ENCODE results near the gene MIR17HG. TPM values are rescaled to one million over a fixed set of nuclear protein-coding genes. Genes with fewer than 3 reads are reported as not detected.

Gene MIR17HG
- total RNA-seq (1 to 10 TPM; 4.3 to 7.9 (median 5.3) TPM), polyA plus RNA-seq (1 to 10 TPM in 1 of 2 donors, under 1 TPM in 1; 0.82 to 1.1 TPM)
- long read RNA-seq, donor 1 = 0 reads
- long read RNA-seq, donor 2, partial matches to known transcripts = 0 of 1 reads
- long read RNA-seq, donor 2, other reads (novel, unspliced or antisense) = 0 of 1 reads
- long read RNA-seq, donor 3 = 0 reads

DNA sequence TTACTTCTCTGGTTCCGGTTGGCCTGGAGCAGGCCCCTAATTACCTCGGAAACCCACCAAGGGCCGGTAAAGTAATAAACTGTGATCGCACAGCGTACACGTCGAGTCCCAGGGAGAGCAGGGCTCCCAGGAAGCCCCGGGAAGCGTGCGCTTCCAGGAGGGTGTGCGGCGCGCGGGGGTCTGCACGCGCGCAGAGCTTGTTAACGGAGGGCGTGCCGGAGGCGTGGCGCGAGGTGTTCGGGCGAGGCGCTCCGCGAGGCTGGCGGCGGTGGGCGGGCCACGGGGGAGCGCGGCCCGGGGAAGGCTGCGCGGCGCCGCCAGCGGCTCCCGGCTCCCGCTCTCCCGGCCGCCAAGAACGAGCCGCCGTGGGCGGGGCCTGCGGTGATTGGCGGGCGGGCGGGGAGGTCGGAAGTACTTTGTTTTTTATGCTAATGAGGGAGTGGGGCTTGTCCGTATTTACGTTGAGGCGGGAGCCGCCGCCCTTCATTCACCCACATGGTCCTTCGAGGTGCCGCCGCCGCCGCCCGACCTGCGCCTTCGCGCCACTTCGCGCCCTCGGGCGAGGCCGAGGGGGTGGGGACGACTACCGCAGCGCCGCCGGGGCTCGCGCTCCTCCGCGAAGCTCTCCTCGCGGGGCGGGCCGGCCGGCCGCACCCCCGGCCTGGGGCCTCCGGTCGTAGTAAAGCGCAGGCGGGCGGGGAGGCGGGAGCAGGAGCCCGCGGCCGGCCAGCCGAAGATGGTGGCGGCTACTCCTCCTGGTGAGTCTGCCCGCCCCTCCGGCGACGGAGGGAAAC, at the start of gene MIR17HG:
TSS of gene MIR17HG (plus strand) at position 486 of the 794 bp plus-strand sequence.
- Histone ChIP-seq H3K4me3 (peak within 1 kb of the TSS; percentile 74), H3K36me3 (no peaks in the 10 kb centered on the region), H3K27me3 (no peaks in the 10 kb centered on the region), H3K9me3 (no peaks in the 10 kb centered on the region), H3K4me1 (ENCODE audit: insufficient read depth) (peaks cover 2% of the 10 kb centered on the region), H3K27ac (peak within 1 kb of the TSS; percentile 95 to 98)
- intact Hi-C loops (cut with DNase I) = no loop called here
- no peak for TF ChIP-seq EP300 (IDR thresholded peaks at IDR 0.05)
- peak; percentile 81 for TF ChIP-seq POLR2A (IDR thresholded peaks at IDR 0.05)
- peak; percentile 81 to 91 (median 89) for DNase-seq
- WGBS, 3 donors = 0 to 1% (median 1%) methylated on average over 60 to 103 of the region's 103 CpGs

DNA sequence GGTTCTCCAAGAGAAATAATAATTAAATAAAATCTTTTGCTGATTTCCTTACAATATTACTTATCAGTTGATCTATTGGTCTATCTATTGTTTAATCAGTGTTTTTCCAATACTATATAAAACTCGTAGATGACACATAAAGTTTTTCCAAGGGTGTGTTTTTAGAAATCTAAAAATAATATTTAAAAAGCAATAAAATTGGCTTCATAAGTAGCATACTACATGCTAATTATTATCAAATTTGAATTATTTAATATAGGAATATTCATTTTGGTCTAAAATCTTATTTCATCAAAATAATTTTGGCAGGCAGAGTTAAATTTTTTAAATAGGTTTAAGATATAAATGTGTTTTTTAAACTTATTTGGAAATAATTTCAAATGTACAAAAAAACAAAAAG, 49.4 kb upstream of the MIR17HG start:
- Histone ChIP-seq H3K36me3 (no peaks in the 10 kb centered on the region), H3K9me3 (no peaks in the 10 kb centered on the region), H3K27ac (no peak overlapping the region), H3K27me3 (no peaks in the 10 kb centered on the region), H3K4me1 (ENCODE audit: insufficient read depth) (no peaks in the 10 kb centered on the region), H3K4me3 (no peak overlapping the region)
- no peak for TF ChIP-seq POLR2A (IDR thresholded peaks at IDR 0.05)
- TF ChIP-seq, protein P1, sequence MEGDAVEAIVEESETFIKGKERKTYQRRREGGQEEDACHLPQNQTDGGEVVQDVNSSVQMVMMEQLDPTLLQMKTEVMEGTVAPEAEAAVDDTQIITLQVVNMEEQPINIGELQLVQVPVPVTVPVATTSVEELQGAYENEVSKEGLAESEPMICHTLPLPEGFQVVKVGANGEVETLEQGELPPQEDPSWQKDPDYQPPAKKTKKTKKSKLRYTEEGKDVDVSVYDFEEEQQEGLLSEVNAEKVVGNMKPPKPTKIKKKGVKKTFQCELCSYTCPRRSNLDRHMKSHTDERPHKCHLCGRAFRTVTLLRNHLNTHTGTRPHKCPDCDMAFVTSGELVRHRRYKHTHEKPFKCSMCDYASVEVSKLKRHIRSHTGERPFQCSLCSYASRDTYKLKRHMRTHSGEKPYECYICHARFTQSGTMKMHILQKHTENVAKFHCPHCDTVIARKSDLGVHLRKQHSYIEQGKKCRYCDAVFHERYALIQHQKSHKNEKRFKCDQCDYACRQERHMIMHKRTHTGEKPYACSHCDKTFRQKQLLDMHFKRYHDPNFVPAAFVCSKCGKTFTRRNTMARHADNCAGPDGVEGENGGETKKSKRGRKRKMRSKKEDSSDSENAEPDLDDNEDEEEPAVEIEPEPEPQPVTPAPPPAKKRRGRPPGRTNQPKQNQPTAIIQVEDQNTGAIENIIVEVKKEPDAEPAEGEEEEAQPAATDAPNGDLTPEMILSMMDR (IDR thresholded peaks at IDR 0.05) = no peak
- TF ChIP-seq EP300 (IDR thresholded peaks at IDR 0.05) = no peak
- no peak for DNase-seq
- WGBS, 3 donors = 51 to 74% (median 58%) methylated on average over 1 of the region's 1 CpG
- intact Hi-C loops (cut with DNase I) = no loop called here

DNA sequence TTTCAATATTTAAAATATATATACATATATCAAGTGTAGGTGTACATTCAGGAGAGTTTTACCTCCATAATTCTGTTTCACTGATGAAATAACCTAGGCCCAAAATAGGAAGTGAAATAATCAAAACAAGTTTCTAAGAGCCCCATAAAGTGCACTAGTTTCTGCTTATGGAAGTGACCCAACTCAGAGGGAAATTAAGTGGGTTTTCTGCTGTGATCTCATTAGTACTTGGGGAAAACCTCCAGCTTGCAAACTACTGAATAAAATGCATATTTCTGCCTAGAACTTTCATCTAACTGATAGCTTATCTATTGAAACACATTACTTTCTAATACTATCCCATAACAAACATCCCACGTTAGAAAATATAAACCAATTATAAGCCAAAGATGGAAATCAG, 45.4 kb upstream of the MIR17HG start:
- DNase-seq = no peak
- 6 to 19% (median 11%) methylated on average over 1 of the region's 1 CpG for WGBS, 3 donors
- intact Hi-C loops (cut with DNase I) = no loop called here

DNA sequence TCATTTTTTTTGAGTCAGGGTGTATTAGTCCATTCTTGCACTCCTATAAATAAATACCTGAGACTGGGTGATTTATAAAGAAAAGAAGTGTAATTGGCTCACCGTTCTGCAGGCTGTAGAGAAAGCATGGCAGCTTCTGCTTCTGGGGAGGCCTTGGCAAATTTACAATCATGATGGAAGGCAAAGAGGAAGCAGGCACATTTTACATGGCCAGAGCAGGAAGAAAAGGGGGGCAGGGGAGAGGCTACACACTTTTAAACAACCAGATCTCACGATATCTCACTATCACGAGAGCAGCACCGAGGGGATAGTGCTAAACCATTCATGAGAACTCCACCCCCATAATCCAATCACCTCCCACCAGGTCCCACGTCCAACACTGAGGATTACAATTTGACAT, 44.5 kb upstream of the MIR17HG start:
- no peak for TF ChIP-seq EP300 (IDR thresholded peaks at IDR 0.05)
- TF ChIP-seq POLR2A (IDR thresholded peaks at IDR 0.05) = no peak
- TF ChIP-seq, protein P1 (IDR thresholded peaks at IDR 0.05) = no peak
- Histone ChIP-seq H3K4me1 (ENCODE audit: insufficient read depth) (no peaks in the 10 kb centered on the region), H3K36me3 (no peaks in the 10 kb centered on the region), H3K4me3 (no peak overlapping the region), H3K9me3 (no peaks in the 10 kb centered on the region), H3K27ac (no peak overlapping the region), H3K27me3 (no peaks in the 10 kb centered on the region)
- 80 to 89% (median 83%) methylated on average over 5 of the region's 5 CpGs for WGBS, 3 donors
- DNase-seq = no peak
- intact Hi-C loops (cut with DNase I) = no loop called here

More for the DNA sequence above, 45.4 kb upstream of the MIR17HG start:
- H3K9me3 ChIP-seq = no peaks in the 10 kb centered on the region
- H3K27me3 ChIP-seq = no peaks in the 10 kb centered on the region
- no peaks in the 10 kb centered on the region for H3K36me3 ChIP-seq
- H3K4me1 ChIP-seq (ENCODE audit: insufficient read depth) = no peaks in the 10 kb centered on the region
- no peak overlapping the region for H3K4me3 ChIP-seq
- H3K27ac ChIP-seq = no peak overlapping the region
- TF ChIP-seq, protein P1 (IDR thresholded peaks at IDR 0.05) = no peak
- TF ChIP-seq POLR2A (IDR thresholded peaks at IDR 0.05) (no peak), EP300 (IDR thresholded peaks at IDR 0.05) (no peak)

DNA sequence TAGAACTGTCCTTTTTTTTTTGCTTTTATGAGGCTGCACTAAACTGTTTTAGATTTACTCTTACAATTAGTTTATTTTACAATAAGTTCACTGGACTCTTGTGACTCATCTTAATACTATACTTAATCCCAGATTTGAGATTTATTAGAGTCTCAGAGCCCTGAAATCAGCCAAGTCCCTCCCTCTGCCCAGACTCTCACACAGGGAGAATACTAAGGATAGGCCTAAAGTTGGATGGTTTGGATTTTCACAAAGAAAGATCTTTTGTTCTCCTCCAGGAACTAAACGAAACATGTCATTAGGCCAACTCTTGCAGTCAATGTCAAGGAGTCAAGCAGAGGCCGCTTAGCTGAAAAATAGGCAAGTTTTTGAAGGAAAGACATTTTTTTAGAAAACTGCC, 42.7 kb upstream of the MIR17HG start:
- WGBS, 3 donors = 55 to 73% (median 69%) methylated on average over 2 of the region's 2 CpGs
- Histone ChIP-seq H3K9me3 (no peaks in the 10 kb centered on the region), H3K4me1 (ENCODE audit: insufficient read depth) (no peaks in the 10 kb centered on the region), H3K27me3 (no peaks in the 10 kb centered on the region), H3K36me3 (no peaks in the 10 kb centered on the region), H3K27ac (no peak overlapping the region), H3K4me3 (no peak overlapping the region)
- TF ChIP-seq POLR2A (IDR thresholded peaks at IDR 0.05) (no peak), EP300 (IDR thresholded peaks at IDR 0.05) (no peak)
- TF ChIP-seq, protein P1 (IDR thresholded peaks at IDR 0.05) = no peak
- DNase-seq = no peak
- intact Hi-C loops (cut with DNase I) = no loop called here
